SU-DHL-6 (cell line): Measurements from ENCODE around the gene COX11.

Experiments used
- H2AFZ ChIP-seq: fragments of 200-600 bp; sonication (generic); 2 replicates; pipeline ENCODE4 v1.6.1; 2014; ENCODE audit warnings: low read depth, mild to moderate bottlenecking, moderate library complexity, mixed read lengths, antibody characterized with exemption, low read length; ENCODE audit not compliant: severe bottlenecking
- H3F3A ChIP-seq: fragments of 200-600 bp; shearing (Covaris generic); 2 replicates; pipeline ENCODE4 v1.6.0; 2016; ENCODE audit warnings: antibody characterized with exemption, mild to moderate bottlenecking; ENCODE audit not compliant: insufficient read depth
- H3K27ac ChIP-seq: fragments of 200-600 bp; sonication (generic); 2 replicates; pipeline ENCODE4 v1.5.1; 2016; ENCODE audit warnings: low read depth, mild to moderate bottlenecking, low read length, moderate library complexity, mixed read lengths
- H3K27me3 ChIP-seq: fragments of 200-600 bp; sonication (generic), shearing (Covaris generic); 2 replicates; pipeline ENCODE4 v1.6.0; 2014; ENCODE audit warnings: mild to moderate bottlenecking, low read length
- H3K36me3 ChIP-seq: fragments of 200-600 bp; sonication (generic); 2 replicates; pipeline ENCODE4 v1.6.1; 2014; ENCODE audit warnings: mild to moderate bottlenecking, low read length, mixed read lengths
- H3K4me2 ChIP-seq: fragments of 300-600, 200-600 bp; shearing (Covaris generic), sonication (generic); 2 replicates; pipeline ENCODE4 v1.6.0; 2014; ENCODE audit warnings: low read length, low read depth, mild to moderate bottlenecking; ENCODE audit not compliant: poor library complexity, severe bottlenecking
- H3K4me3 ChIP-seq: fragments of 200-600 bp; sonication (generic); 2 replicates; pipeline ENCODE4 v1.5.1; 2014; ENCODE audit warnings: antibody characterized with exemption, low read length, mild to moderate bottlenecking, mixed read lengths; ENCODE audit not compliant: insufficient read depth, poor library complexity, severe bottlenecking
- H3K79me2 ChIP-seq: fragments of 200-600 bp; sonication (generic); 2 replicates; pipeline ENCODE4 v1.6.1; 2014; ENCODE audit warnings: mild to moderate bottlenecking, low read length, moderate library complexity; ENCODE audit not compliant: insufficient read depth
- H3K9ac ChIP-seq: fragments of 200-600 bp; sonication (generic); 2 replicates; pipeline ENCODE4 v1.7.0; 2014; ENCODE audit warnings: mild to moderate bottlenecking, low read length
- H3K9me2 ChIP-seq: fragments of 200-600 bp; sonication (generic); replicated peaks from 2 replicates; pipeline ENCODE4 v1.6.1; 2014; ENCODE audit warnings: low read length; ENCODE audit not compliant: insufficient read depth
- H3K9me3 ChIP-seq: fragments of 200-600 bp; sonication (generic); 2 replicates; pipeline ENCODE4 v1.6.1; 2014; ENCODE audit warnings: low read length, mixed read lengths; ENCODE audit not compliant: insufficient read depth
- H4K20me1 ChIP-seq: fragments of 200-600 bp; sonication (generic); 2 replicates; pipeline ENCODE4 v1.6.1; 2014; ENCODE audit warnings: low read depth, mild to moderate bottlenecking, antibody characterized with exemption, low read length, moderate library complexity, mixed read lengths
- EZH2phosphoT487 ChIP-seq: fragments of 200-600 bp; sonication (generic), shearing (Covaris generic); conservative IDR thresholded peaks from 2 replicates; pipeline ENCODE4 v1.6.1; 2018; ENCODE audit warnings: mild to moderate bottlenecking, antibody characterized with exemption, low read length, moderate library complexity, mixed read lengths
- TF ChIP-seq, protein P1 (sequence below): fragments of 200-600 bp; sonication (generic); IDR thresholded peaks from one replicate; pipeline ENCODE4 v1.5.1; 2017; ENCODE audit warnings: antibody characterized with exemption, mild to moderate bottlenecking, low read length, moderate library complexity; ENCODE audit not compliant: insufficient read depth, poor library complexity, severe bottlenecking

COX11 gene

DNA sequence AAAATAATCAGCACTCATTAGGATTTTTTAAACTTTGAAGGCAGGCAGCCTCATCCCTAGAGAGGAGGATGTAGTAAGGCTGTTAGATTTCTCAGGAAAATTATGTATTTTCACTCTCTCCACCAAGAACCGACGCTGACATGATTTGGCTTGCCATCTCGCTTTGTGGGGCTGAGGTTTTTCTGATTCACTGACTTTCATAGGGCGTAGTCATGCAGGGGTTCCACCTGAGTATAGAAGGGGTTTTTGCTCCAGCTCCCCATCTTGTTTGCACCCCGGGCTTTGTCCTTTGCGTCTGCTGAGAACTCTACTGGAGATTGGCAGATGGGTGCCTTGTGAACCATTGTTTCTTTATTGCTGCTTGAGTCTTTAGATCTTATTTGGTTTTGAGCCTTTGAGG is 47.6 kb downstream of the COX11 start:
- no peaks in the 10 kb centered on the region for H3K27me3 ChIP-seq
- H4K20me1 ChIP-seq: no peaks in the 10 kb centered on the region
- H3K36me3 ChIP-seq: no peaks in the 10 kb centered on the region
- H3K4me3 ChIP-seq: no peak overlapping the region
- no peak overlapping the region for H3K27ac ChIP-seq
- H3F3A ChIP-seq: no peaks in the 10 kb centered on the region
- no peak overlapping the region for H3K4me2 ChIP-seq
- no peak for TF ChIP-seq EZH2phosphoT487
- TF ChIP-seq, protein P1, sequence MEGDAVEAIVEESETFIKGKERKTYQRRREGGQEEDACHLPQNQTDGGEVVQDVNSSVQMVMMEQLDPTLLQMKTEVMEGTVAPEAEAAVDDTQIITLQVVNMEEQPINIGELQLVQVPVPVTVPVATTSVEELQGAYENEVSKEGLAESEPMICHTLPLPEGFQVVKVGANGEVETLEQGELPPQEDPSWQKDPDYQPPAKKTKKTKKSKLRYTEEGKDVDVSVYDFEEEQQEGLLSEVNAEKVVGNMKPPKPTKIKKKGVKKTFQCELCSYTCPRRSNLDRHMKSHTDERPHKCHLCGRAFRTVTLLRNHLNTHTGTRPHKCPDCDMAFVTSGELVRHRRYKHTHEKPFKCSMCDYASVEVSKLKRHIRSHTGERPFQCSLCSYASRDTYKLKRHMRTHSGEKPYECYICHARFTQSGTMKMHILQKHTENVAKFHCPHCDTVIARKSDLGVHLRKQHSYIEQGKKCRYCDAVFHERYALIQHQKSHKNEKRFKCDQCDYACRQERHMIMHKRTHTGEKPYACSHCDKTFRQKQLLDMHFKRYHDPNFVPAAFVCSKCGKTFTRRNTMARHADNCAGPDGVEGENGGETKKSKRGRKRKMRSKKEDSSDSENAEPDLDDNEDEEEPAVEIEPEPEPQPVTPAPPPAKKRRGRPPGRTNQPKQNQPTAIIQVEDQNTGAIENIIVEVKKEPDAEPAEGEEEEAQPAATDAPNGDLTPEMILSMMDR: no peak
- no peak overlapping the region for H3K9ac ChIP-seq
- H3K9me3 ChIP-seq: peaks cover 5% of the 10 kb centered on the region; the same call in 1 of the 2 replicates
- no peaks in the 10 kb centered on the region for H3K79me2 ChIP-seq
- no peaks in the 10 kb centered on the region for H3K9me2 ChIP-seq
- H2AFZ ChIP-seq: no peak overlapping the region

DNA sequence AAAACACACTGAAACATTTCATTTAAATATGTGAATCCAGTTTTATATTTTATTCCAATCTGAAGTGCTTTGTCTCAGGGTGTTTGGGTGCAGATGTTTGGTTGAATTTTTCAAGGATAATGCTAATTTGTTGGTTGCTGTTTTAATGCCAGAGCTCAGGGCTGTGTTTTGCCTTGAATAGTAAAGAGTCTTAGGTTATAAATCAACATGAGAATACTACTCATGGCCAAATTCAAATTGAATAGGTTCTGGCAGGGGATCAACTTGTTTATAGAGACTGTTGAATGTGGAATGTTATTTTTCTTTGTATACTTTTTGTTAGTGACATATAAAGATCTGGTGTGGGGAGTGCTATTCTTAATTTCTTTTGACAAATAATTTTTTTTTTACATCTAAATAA is 49.0 kb downstream of the COX11 start:
- H2AFZ ChIP-seq: no peak overlapping the region
- H3K9me2 ChIP-seq: no peaks in the 10 kb centered on the region
- H3K9ac ChIP-seq: no peak overlapping the region
- H3F3A ChIP-seq: no peaks in the 10 kb centered on the region
- no peak overlapping the region for H3K27ac ChIP-seq
- no peak overlapping the region for H3K4me2 ChIP-seq
- H3K36me3 ChIP-seq: no peaks in the 10 kb centered on the region
- H3K27me3 ChIP-seq: no peaks in the 10 kb centered on the region
- peaks cover 5% of the 10 kb centered on the region; the same call in 1 of the 2 replicates for H3K9me3 ChIP-seq
- H4K20me1 ChIP-seq: no peaks in the 10 kb centered on the region
- no peak overlapping the region for H3K4me3 ChIP-seq
- H3K79me2 ChIP-seq: no peaks in the 10 kb centered on the region
- no peak for TF ChIP-seq EZH2phosphoT487
- TF ChIP-seq, protein P1: no peak

DNA sequence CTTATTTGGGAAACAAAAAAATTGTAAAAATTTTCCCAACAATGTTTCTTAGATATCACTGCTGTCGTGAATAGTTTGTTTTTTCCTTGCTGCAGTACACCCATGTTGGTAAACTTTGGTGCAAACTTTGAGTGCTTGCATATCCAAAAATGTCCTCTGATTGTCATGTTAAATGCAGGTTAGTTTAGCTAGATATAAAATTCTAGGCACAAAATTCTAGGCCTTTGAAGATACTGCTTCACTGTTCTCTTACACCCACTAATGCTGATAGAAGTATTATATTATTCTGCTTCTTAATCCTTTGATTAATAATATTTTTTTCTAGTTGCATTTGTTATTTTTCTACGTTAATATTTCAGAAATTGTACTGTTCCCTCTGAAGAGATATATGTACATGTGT is 51.7 kb downstream of the COX11 start:
- no peaks in the 10 kb centered on the region for H3K9me2 ChIP-seq
- peaks cover 5% of the 10 kb centered on the region; the same call in 1 of the 2 replicates for H3K9me3 ChIP-seq
- TF ChIP-seq, protein P1: no peak
- no peak for TF ChIP-seq EZH2phosphoT487
- no peak overlapping the region for H3K4me3 ChIP-seq
- no peak overlapping the region for H3K9ac ChIP-seq
- no peaks in the 10 kb centered on the region for H3K36me3 ChIP-seq
- no peaks in the 10 kb centered on the region for H4K20me1 ChIP-seq
- H3K27me3 ChIP-seq: no peaks in the 10 kb centered on the region
- H3K27ac ChIP-seq: no peak overlapping the region
- no peaks in the 10 kb centered on the region for H3F3A ChIP-seq
- H3K4me2 ChIP-seq: no peak overlapping the region
- H3K79me2 ChIP-seq: no peaks in the 10 kb centered on the region
- no peak overlapping the region for H2AFZ ChIP-seq
